Bronchial epithelial cell (primary cell): ENCODE measurements around the gene MRPS10. TPM values are rescaled to one million over a fixed set of nuclear protein-coding genes. Genes with fewer than 3 reads are reported as not detected.
"Not testable (repeated sequence)": the region's sequence is repeated elsewhere in the genome, so short reads cannot be mapped to it uniquely, and the experiment has no call there.

Experiments
- DNase-seq: peaks from one replicate; pipeline ENCODE4 v3.0.0-alpha.2; 2010; ENCODE audit warnings: low read depth
- FAIRE-seq: peaks from 2 replicates; lab custom pipeline; 2011; peaks lifted over from hg19 to GRCh38; lab: Jason Lieb, UNC
- H3K27me3 ChIP-seq: 2 replicates; pipeline ENCODE4 v1.5.1; 2011; ENCODE audit warnings: low read length; ENCODE audit not compliant: control insufficient read depth, insufficient read depth
- H3K36me3 ChIP-seq: 2 replicates; pipeline ENCODE4 v1.5.1; 2011; ENCODE audit warnings: low read length; ENCODE audit not compliant: control insufficient read depth, insufficient read depth
- H3K4me3 ChIP-seq: 2 replicates; pipeline ENCODE4 v1.5.1; 2011; ENCODE audit warnings: mild to moderate bottlenecking, low read depth, low read length, control low read depth
- CTCF ChIP-seq: IDR thresholded peaks from 2 replicates; pipeline ENCODE4 v1.5.1; 2011; ENCODE audit warnings: mild to moderate bottlenecking, moderate library complexity, low read length, control low read depth, inconsistent platforms; ENCODE audit not compliant: insufficient read depth, severe bottlenecking
- total RNA-seq: library from RNA; depleted of rRNA; stranded (reverse); fragments of >200 nt; gene quantifications from 2 replicates; pipeline ENCODE4 v1.2.1, GENCODE V29; 2014

Gene MRPS10
- total RNA-seq, 1 donor from 2014 or later, result 71.6 TPM

GRCh38 chr6:42212442-42212841 lies 5.2 kb downstream of the MRPS10 start:
- H3K36me3 ChIP-seq, result peaks cover 18% of the 10 kb centered on the region
- H3K27me3 ChIP-seq, result no peaks in the 10 kb centered on the region
- no peak for DNase-seq
- no peak overlapping the region for H3K4me3 ChIP-seq
- FAIRE-seq, result no peak
- TF ChIP-seq CTCF, result no peak

- H3K27me3 ChIP-seq, result no peaks in the 10 kb centered on the region
- no peak for TF ChIP-seq CTCF
- peaks cover 18% of the 10 kb centered on the region for H3K36me3 ChIP-seq
- no peak for DNase-seq
- H3K4me3 ChIP-seq, result no peak overlapping the region
- FAIRE-seq, result no peak
Measured at GRCh38 chr6:42211726-42212125, 5.9 kb downstream of the MRPS10 start.

- no peak for DNase-seq
- H3K4me3 ChIP-seq, result no peak overlapping the region
- H3K36me3 ChIP-seq, result peaks cover 18% of the 10 kb centered on the region
- H3K27me3 ChIP-seq, result no peaks in the 10 kb centered on the region
- no peak for TF ChIP-seq CTCF
- FAIRE-seq, result no peak
Measured at GRCh38 chr6:42210551-42210950, 7.1 kb downstream of the MRPS10 start.

- H3K36me3 ChIP-seq, result peaks cover 13% of the 10 kb centered on the region
- not testable (repeated sequence) for FAIRE-seq, DNase-seq, H3K27me3 ChIP-seq, H3K4me3 ChIP-seq
Measured at GRCh38 chr6:42207559-42207958, 10.1 kb downstream of the MRPS10 start.

GRCh38 chr6:42204768-42205282 lies 12.8 kb downstream of the MRPS10 start:
- H3K4me3 ChIP-seq, result no peak overlapping the region
- H3K27me3 ChIP-seq, result no peaks in the 10 kb centered on the region
- DNase-seq (no peak), FAIRE-seq (no peak)
- H3K36me3 ChIP-seq, result peaks cover 5% of the 10 kb centered on the region
- TF ChIP-seq CTCF, result no peak

- TF ChIP-seq CTCF, result no peak
- Histone ChIP-seq H3K27me3 (no peaks in the 10 kb centered on the region), H3K36me3 (peaks cover 4% of the 10 kb centered on the region), H3K4me3 (no peak overlapping the region)
- DNase-seq, result no peak
- no peak for FAIRE-seq
Measured at GRCh38 chr6:42203183-42203582, 14.5 kb downstream of the MRPS10 start.

- not testable (repeated sequence) for H3K4me3 ChIP-seq, FAIRE-seq, DNase-seq, H3K36me3 ChIP-seq, H3K27me3 ChIP-seq
Measured at GRCh38 chr6:42202131-42202915, 15.3 kb downstream of the MRPS10 start.
